ENCODE measurements around the gene SLC13A5.

Gene SLC13A5

GRCh38 chr17:6677946-6678345, 35.2 kb downstream of the SLC13A5 start:
- Mint-ChIP-seq H3K4me3 (no peak overlapping the region), H3K4me1 (no peaks in the 10 kb centered on the region), H3K27me3 (ENCODE audit: low read depth) (peaks cover 25% of the 10 kb centered on the region), H3K27ac (no peak overlapping the region), H3K36me3 (ENCODE audit: low read depth) (no peaks in the 10 kb centered on the region), H3K9me3 (no peaks in the 10 kb centered on the region)
- TF ChIP-seq, protein P1, sequence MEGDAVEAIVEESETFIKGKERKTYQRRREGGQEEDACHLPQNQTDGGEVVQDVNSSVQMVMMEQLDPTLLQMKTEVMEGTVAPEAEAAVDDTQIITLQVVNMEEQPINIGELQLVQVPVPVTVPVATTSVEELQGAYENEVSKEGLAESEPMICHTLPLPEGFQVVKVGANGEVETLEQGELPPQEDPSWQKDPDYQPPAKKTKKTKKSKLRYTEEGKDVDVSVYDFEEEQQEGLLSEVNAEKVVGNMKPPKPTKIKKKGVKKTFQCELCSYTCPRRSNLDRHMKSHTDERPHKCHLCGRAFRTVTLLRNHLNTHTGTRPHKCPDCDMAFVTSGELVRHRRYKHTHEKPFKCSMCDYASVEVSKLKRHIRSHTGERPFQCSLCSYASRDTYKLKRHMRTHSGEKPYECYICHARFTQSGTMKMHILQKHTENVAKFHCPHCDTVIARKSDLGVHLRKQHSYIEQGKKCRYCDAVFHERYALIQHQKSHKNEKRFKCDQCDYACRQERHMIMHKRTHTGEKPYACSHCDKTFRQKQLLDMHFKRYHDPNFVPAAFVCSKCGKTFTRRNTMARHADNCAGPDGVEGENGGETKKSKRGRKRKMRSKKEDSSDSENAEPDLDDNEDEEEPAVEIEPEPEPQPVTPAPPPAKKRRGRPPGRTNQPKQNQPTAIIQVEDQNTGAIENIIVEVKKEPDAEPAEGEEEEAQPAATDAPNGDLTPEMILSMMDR (IDR thresholded peaks at IDR 0.05; ENCODE audit: unreplicated experiment in 3 of 3), result no peak

- TF ChIP-seq, protein P1 (IDR thresholded peaks at IDR 0.05; ENCODE audit: unreplicated experiment in 3 of 3), result no peak
- H3K4me1 Mint-ChIP-seq, result no peaks in the 10 kb centered on the region
- H3K27ac Mint-ChIP-seq, result no peak overlapping the region
- H3K27me3 Mint-ChIP-seq (ENCODE audit: low read depth), result peaks cover 25% of the 10 kb centered on the region
- H3K36me3 Mint-ChIP-seq (ENCODE audit: low read depth), result no peaks in the 10 kb centered on the region
- H3K9me3 Mint-ChIP-seq, result no peaks in the 10 kb centered on the region
- no peak overlapping the region for H3K4me3 Mint-ChIP-seq
These were observed 35.9 kb downstream of the SLC13A5 start for GRCh38 chr17:6677158-6677831.

- H3K4me1 Mint-ChIP-seq, result no peaks in the 10 kb centered on the region
- H3K27me3 Mint-ChIP-seq (ENCODE audit: low read depth), result peaks cover 25% of the 10 kb centered on the region
- H3K9me3 Mint-ChIP-seq, result no peaks in the 10 kb centered on the region
- no peak overlapping the region for H3K27ac Mint-ChIP-seq
- no peak overlapping the region for H3K4me3 Mint-ChIP-seq
- no peaks in the 10 kb centered on the region for H3K36me3 Mint-ChIP-seq (ENCODE audit: low read depth)
- TF ChIP-seq, protein P1 (IDR thresholded peaks at IDR 0.05; ENCODE audit: unreplicated experiment in 3 of 3), result no peak
These were observed 36.4 kb downstream of the SLC13A5 start for GRCh38 chr17:6676802-6677157.

DNA sequence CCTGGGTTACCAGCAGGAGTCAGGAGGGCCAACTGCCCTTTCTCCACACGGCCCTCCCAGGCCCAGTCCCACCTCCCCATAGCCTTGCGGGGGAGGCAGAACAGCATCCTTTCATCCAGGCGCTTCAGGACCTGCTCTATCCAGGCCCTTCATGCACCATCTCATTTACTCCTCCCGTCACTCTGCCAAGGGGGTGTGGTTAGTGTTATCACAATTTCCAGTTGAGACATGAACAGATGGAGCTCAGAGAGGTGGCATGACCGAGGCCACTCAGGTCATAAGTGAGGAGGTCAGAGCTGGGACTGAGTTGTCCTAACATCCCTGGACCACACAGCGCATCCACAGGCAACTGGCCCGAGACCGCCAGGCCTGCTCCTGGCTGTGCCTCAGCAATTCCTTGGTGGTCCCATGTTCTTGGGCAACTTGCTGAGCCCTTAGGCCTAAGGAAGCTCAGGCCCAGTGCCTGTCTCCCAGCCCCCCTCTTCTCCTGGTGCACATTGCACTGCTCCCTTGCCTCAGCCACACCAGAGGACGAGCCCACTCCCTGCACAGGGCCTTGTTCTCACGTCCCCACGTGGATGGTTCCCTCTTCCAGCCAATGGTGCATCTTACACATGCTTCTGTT, 37.9 kb downstream of the SLC13A5 start:
- no peak overlapping the region for H3K27ac Mint-ChIP-seq
- H3K27me3 Mint-ChIP-seq (ENCODE audit: low read depth), result peaks cover 21% of the 10 kb centered on the region
- no peaks in the 10 kb centered on the region for H3K4me1 Mint-ChIP-seq
- no peak overlapping the region for H3K4me3 Mint-ChIP-seq
- TF ChIP-seq, protein P1 (IDR thresholded peaks at IDR 0.05; ENCODE audit: unreplicated experiment in 3 of 3), result no peak
- no peaks in the 10 kb centered on the region for H3K36me3 Mint-ChIP-seq (ENCODE audit: low read depth)
- H3K9me3 Mint-ChIP-seq, result no peaks in the 10 kb centered on the region

DNA sequence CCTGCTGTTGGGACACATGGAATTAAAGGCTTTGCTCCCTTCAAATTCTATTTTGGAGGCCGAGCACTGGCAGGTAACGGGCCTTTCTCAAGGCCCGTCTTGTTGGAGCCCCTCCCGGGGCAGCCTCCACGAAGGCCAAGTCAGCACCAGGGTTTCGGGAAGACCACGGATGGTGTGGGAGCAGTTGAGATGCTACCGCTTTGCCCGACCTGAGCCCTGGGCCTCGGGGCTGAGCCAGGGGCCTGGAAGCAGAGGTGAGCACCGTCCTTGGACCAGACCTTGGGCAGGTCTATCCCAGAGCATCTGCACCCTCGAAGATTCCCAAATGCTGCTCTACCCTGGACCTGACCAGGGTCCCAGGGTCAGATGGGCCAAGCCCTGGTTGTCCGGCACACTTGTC, 38.6 kb downstream of the SLC13A5 start:
- H3K4me3 Mint-ChIP-seq, result no peak overlapping the region
- no peaks in the 10 kb centered on the region for H3K9me3 Mint-ChIP-seq
- H3K4me1 Mint-ChIP-seq, result no peaks in the 10 kb centered on the region
- no peak overlapping the region for H3K27ac Mint-ChIP-seq
- peaks cover 17% of the 10 kb centered on the region for H3K27me3 Mint-ChIP-seq (ENCODE audit: low read depth)
- H3K36me3 Mint-ChIP-seq (ENCODE audit: low read depth), result no peaks in the 10 kb centered on the region
- TF ChIP-seq, protein P1 (IDR thresholded peaks at IDR 0.05; ENCODE audit: unreplicated experiment in 3 of 3), result no peak

GRCh38 chr17:6671431-6671830, 41.7 kb downstream of the SLC13A5 start:
- Mint-ChIP-seq H3K36me3 (ENCODE audit: low read depth) (no peaks in the 10 kb centered on the region), H3K4me3 (no peak overlapping the region), H3K27me3 (ENCODE audit: low read depth) (peaks cover 24% of the 10 kb centered on the region)

More at GRCh38 chr17:6671431-6671830, 41.7 kb downstream of the SLC13A5 start:
- H3K27ac Mint-ChIP-seq, result no peak overlapping the region
- no peaks in the 10 kb centered on the region for H3K9me3 Mint-ChIP-seq
- TF ChIP-seq, protein P1 (IDR thresholded peaks at IDR 0.05; ENCODE audit: unreplicated experiment in 3 of 3), result no peak
- no peaks in the 10 kb centered on the region for H3K4me1 Mint-ChIP-seq

Measured in nephron (organoid).